HFFc6 (cell line): ENCODE measurements around the gene FBXW8. TPM values are rescaled to one million over a fixed set of nuclear protein-coding genes. Genes with fewer than 3 reads are reported as not detected.

Source experiments
- DNase-seq: peaks from one replicate; pipeline ENCODE4 v3.0.0-alpha.2; 2018
- H3K27ac Mint-ChIP-seq: 2 replicates; pipeline ENCODE4 v1.8.0; 2020; ENCODE audit warnings: mild to moderate bottlenecking, mixed read lengths
- H3K27me3 Mint-ChIP-seq: 2 replicates; pipeline ENCODE4 v1.8.0; 2021; ENCODE audit warnings: mild to moderate bottlenecking, moderate library complexity, mixed read lengths; ENCODE audit not compliant: insufficient read depth
- H3K36me3 Mint-ChIP-seq: 2 replicates; pipeline ENCODE4 v1.8.0; 2021; ENCODE audit warnings: low read depth, mixed read lengths
- H3K4me1 Mint-ChIP-seq: 2 replicates; pipeline ENCODE4 v1.8.0; 2020; ENCODE audit warnings: low read depth, mixed read lengths
- H3K4me3 Mint-ChIP-seq: 2 replicates; pipeline ENCODE4 v1.8.0; 2020; ENCODE audit warnings: mild to moderate bottlenecking, moderate library complexity, mixed read lengths
- H3K9me3 Mint-ChIP-seq: 2 replicates; pipeline ENCODE4 v1.8.0; 2020; ENCODE audit warnings: mild to moderate bottlenecking, mixed read lengths
- CTCF ChIP-seq: fragments of 200-600 bp; sonication (generic); IDR thresholded peaks from 2 replicates; pipeline ENCODE4 v1.5.0; 2021; ENCODE audit warnings: antibody characterized with exemption, mild to moderate bottlenecking
- total RNA-seq, 6 experiments: library from RNA; stranded (reverse); fragmentation: NEBNext Ultra II Directional; extraction: Animal tissue kit (Norgen Biotek cat#: 25700); gene quantifications; 2 replicates in 1 of 6; 3 replicates in 5 of 6; pipeline ENCODE4 v1.2.3, GENCODE V29; 2021

The FBXW8 gene
- total RNA-seq, 6 experiments from 2014 or later: 15.3 to 20.5 (median 18.5) TPM

DNA sequence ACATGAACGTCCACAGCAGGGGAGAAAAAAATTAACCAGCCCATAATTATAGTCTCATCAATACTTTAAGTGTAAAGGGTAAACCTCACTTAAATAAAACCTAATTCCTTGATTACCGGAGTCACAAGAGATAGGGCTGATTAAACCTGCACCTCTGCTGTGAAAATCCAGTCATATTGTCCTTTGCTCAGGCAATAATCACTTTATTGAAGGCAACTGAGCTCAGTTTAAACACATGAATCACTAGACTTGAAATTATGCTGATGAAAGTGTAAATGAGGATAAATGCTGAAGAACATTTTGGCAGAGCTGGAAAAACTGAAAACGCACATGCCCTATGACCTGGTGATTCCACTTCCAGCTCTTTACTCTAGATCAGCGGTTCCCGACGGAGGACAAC is 22.9 kb upstream of the FBXW8 start:
- H3K9me3 Mint-ChIP-seq: no peaks in the 10 kb centered on the region
- H3K4me1 Mint-ChIP-seq: no peaks in the 10 kb centered on the region
- no peak for TF ChIP-seq CTCF
- peaks cover 21% of the 10 kb centered on the region for H3K27me3 Mint-ChIP-seq
- H3K4me3 Mint-ChIP-seq: no peak overlapping the region
- no peaks in the 10 kb centered on the region for H3K36me3 Mint-ChIP-seq
- no peak for DNase-seq
- no peak overlapping the region for H3K27ac Mint-ChIP-seq

DNA sequence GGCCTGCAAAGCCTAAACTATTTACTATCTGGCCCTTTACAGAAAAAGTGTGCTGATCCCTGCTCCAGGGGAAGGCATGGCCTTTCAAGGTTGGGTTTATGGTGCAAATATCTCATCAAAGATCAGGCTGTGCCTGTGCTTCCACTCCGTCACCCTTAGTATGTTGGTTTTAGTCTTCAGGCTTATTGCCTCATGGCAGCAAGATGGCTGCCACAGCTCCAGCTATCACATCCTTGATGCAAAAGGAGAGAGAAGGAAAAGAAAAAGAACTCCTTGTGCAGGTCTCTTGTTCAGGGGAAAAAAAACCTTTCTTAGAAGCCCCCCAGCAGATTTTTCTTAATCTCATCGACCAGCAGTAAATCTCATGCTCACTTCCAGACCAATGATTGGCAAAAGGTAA is 20.4 kb upstream of the FBXW8 start:
- H3K27me3 Mint-ChIP-seq: peaks cover 15% of the 10 kb centered on the region
- H3K9me3 Mint-ChIP-seq: no peaks in the 10 kb centered on the region
- no peaks in the 10 kb centered on the region for H3K36me3 Mint-ChIP-seq
- H3K27ac Mint-ChIP-seq: no peak overlapping the region
- no peak for TF ChIP-seq CTCF
- no peak overlapping the region for H3K4me3 Mint-ChIP-seq
- no peaks in the 10 kb centered on the region for H3K4me1 Mint-ChIP-seq
- no peak for DNase-seq

DNA sequence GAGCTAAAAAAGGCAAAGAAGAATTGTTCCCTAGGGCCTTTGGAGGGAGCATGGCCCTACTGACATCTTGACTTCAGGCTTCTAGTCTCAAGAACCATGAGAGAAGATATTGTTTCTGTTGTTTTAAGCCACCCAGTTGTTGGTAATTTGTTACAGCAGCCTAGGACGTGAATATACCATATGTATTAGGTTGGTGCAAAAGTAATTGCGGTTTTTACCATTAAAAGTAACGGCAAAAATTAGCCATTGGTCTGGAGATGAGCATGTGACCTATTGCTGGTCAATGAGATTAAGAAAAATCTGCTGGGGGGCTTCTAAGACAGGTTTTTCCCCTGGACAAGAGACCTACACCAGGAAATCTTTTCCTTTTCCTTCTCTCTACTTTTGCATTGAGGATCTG is 19.7 kb upstream of the FBXW8 start:
- Mint-ChIP-seq H3K27me3 (peaks cover 11% of the 10 kb centered on the region), H3K9me3 (no peaks in the 10 kb centered on the region), H3K4me3 (no peak overlapping the region), H3K27ac (no peak overlapping the region), H3K4me1 (no peaks in the 10 kb centered on the region), H3K36me3 (no peaks in the 10 kb centered on the region)
- no peak for TF ChIP-seq CTCF
- no peak for DNase-seq

DNA sequence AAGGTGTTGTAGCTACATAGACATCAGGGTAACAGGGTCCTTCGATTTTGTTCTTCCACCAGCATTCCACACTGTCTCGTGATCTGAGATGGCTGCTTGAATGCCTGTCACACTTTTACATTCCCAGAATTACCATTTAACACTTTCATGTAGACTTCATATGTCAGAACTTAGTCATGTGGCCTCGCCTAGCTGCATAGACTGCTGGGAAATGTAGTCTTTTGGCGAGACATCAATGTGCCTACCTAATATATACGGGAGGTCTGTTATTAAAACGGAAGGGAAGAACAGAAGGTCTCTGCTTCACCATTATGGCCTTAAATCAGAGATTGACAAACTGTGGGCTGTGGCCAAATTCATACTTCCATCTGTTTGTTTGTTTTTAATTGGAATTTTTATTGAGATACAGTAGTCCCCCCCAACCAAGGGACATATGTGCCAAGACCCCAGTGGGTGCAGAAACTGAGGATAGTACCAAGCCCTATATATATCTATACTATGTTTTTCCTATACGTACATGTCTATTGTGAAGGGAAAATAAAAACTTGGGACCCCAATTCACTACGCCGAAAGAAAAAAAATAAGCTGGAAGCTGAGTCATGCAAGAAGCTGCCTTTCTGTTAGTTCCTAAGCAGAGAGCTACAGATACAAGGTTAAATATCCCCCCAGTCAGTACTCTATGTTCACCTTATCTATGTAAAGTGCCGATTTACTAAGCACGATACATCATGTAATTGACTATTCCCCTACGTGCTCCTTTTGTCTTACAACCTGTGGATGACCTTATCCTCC is 18.2 kb upstream of the FBXW8 start:
- Mint-ChIP-seq H3K27me3 (peaks cover 13% of the 10 kb centered on the region), H3K27ac (no peak overlapping the region), H3K9me3 (no peaks in the 10 kb centered on the region), H3K4me3 (no peak overlapping the region), H3K4me1 (no peaks in the 10 kb centered on the region), H3K36me3 (no peaks in the 10 kb centered on the region)
- no peak for DNase-seq
- TF ChIP-seq CTCF: no peak

- TF ChIP-seq CTCF: no peak
- peaks cover 19% of the 10 kb centered on the region for H3K27me3 Mint-ChIP-seq
- DNase-seq: no peak
- H3K4me1 Mint-ChIP-seq: no peaks in the 10 kb centered on the region
- H3K27ac Mint-ChIP-seq: no peak overlapping the region
- no peak overlapping the region for H3K4me3 Mint-ChIP-seq
- H3K9me3 Mint-ChIP-seq: no peaks in the 10 kb centered on the region
- no peaks in the 10 kb centered on the region for H3K36me3 Mint-ChIP-seq
Observed at GRCh38 chr12:116894913-116895312, 15.8 kb upstream of the FBXW8 start.
